CD8-positive, alpha-beta memory T cell (primary cell): Measurements from ENCODE around the gene VKORC1. TPM values are rescaled to one million over a fixed set of nuclear protein-coding genes. Genes with fewer than 3 reads are reported as not detected.

Source experiments
- CTCF ChIA-PET: fragments of 350-600 bp; sonication (Branson Sonifier 250); formaldehyde crosslinking; loops from one replicate; lab custom pipeline; 2021; ENCODE audit warnings: antibody characterized with exemption; lab: Charles Lee
- POLR2A ChIA-PET: fragments of 350-600 bp; sonication (Branson Sonifier 250); formaldehyde crosslinking; loops from one replicate; lab custom pipeline; 2021; ENCODE audit warnings: antibody characterized with exemption; lab: Charles Lee
- DNase-seq, 5 donors: peaks; one replicate each; pipeline versions ENCODE4 v3.0.0 to v3.0.0-alpha.2; 2020 to 2022; ENCODE audit warnings: mixed read lengths in 1 of 5
- H3K27ac ChIP-seq: one replicate; pipeline ENCODE4 v1.7.0; 2013; ENCODE audit warnings: low read depth, mild to moderate bottlenecking, low read length, moderate library complexity
- H3K27me3 ChIP-seq: 2 replicates; pipeline ENCODE4 v1.7.0; 2013; ENCODE audit warnings: low read length, mild to moderate bottlenecking; ENCODE audit not compliant: insufficient read depth, poor library complexity, severe bottlenecking
- H3K36me3 ChIP-seq: 2 replicates; pipeline ENCODE4 v1.7.0; 2013; ENCODE audit warnings: mild to moderate bottlenecking, low read length, moderate library complexity; ENCODE audit not compliant: insufficient read depth
- H3K4me1 ChIP-seq: 2 replicates; pipeline ENCODE4 v1.7.0; 2013; ENCODE audit warnings: mild to moderate bottlenecking, low read length, moderate library complexity; ENCODE audit not compliant: insufficient read depth
- H3K4me3 ChIP-seq: 2 replicates; pipeline ENCODE4 v1.7.0; 2013; ENCODE audit warnings: mild to moderate bottlenecking, low read length
- H3K9me3 ChIP-seq: 2 replicates; pipeline ENCODE4 v1.7.0; 2013; ENCODE audit warnings: mild to moderate bottlenecking, low read length
- H3K27ac Mint-ChIP-seq, 8 donors: one replicate each; pipeline ENCODE4 v1.8.0; 2020 to 2021; ENCODE audit warnings: mixed read lengths in 8 of 8, mild to moderate bottlenecking in 6 of 8, inconsistent platforms in 3 of 8, moderate library complexity in 3 of 8
- H3K27me3 Mint-ChIP-seq, 2 donors: one replicate each; pipeline ENCODE4 v1.8.0; 2020 to 2021; ENCODE audit warnings: mixed read lengths in 2 of 2, mild to moderate bottlenecking in 1 of 2, moderate library complexity in 1 of 2
- H3K36me3 Mint-ChIP-seq, 3 donors: one replicate each; pipeline ENCODE4 v1.8.0; 2020 to 2021; ENCODE audit warnings: mixed read lengths in 3 of 3, inconsistent platforms in 1 of 3, mild to moderate bottlenecking in 1 of 3
- H3K4me1 Mint-ChIP-seq, 3 donors: one replicate each; pipeline ENCODE4 v1.8.0; 2020 to 2021; ENCODE audit warnings: mixed read lengths in 3 of 3, inconsistent platforms in 1 of 3, mild to moderate bottlenecking in 1 of 3
- H3K4me3 Mint-ChIP-seq, 7 donors: one replicate each; pipeline ENCODE4 v1.8.0; 2020 to 2021; ENCODE audit warnings: mixed read lengths in 7 of 7, mild to moderate bottlenecking in 6 of 7, moderate library complexity in 4 of 7, inconsistent platforms in 2 of 7
- H3K9me3 Mint-ChIP-seq, 5 donors: one replicate each; pipeline ENCODE4 v1.8.0; 2020 to 2022; ENCODE audit warnings: mixed read lengths in 5 of 5, mild to moderate bottlenecking in 3 of 5, moderate library complexity in 2 of 5, inconsistent platforms in 1 of 5
- polyA plus RNA-seq: library from polyadenylated mRNA; unstranded; fragments of 300-500 nt; fragmentation: Illumina TruSeq; gene quantifications from one replicate; pipeline ENCODE4 v1.2.3, GENCODE V29; 2021
- total RNA-seq, 2 experiments: library from RNA; stranded (reverse); gene quantifications; one replicate each; pipeline ENCODE4 v1.2.3, GENCODE V29; 2021

The VKORC1 gene
- total and polyA plus RNA-seq, 3 experiments from 2014 or later = 66.0 to 124 (median 74.3) TPM

DNA sequence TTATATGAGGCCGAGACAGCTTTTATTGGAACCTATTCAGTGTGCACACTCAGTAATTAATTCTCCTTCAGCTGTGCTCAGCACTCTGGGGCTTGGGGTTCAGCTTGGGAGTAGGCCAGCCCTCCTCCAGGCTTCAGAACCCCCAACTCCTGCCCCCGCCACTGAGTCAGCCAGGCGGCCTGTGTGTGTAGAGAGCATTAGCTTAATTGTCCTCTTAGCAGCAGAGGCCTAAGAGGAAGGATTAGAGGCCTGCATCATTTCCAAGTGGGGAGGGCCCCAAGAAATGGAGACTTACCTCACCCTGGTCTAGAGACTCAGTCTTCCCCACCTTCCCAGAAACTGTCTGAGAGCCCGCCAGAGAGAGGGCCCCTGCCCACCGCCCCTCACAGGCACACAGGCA lies 6.6 kb downstream of the VKORC1 start:
- ChIA-PET POLR2A (no interaction called here), CTCF (interaction anchor here (0.6 to 1.5 kb wide), 2 partner anchors 134 to 146 kb away, joined by 3 read pairs; no protein-coding TSS in a partner anchor)
- Mint-ChIP-seq H3K4me3 (no peak overlapping the region), H3K4me1 (peaks cover 4 to 15% (median 4%) of the 10 kb centered on the region in 3 donors), H3K36me3 (peaks cover 0 to 55% (median 2%) of the 10 kb centered on the region in 3 donors), H3K9me3 (no peaks in the 10 kb centered on the region), H3K27me3 (no peaks in the 10 kb centered on the region), H3K27ac (peak overlapping the region in 1 of 8 donors; percentile 65)
- peaks cover 10% of the 10 kb centered on the region for H3K36me3 ChIP-seq
- no peaks in the 10 kb centered on the region for H3K27me3 ChIP-seq
- H3K9me3 ChIP-seq = no peaks in the 10 kb centered on the region
- H3K4me1 ChIP-seq = no peaks in the 10 kb centered on the region
- no peak overlapping the region for H3K27ac ChIP-seq
- no peak overlapping the region for H3K4me3 ChIP-seq
- DNase-seq = no peak

DNA sequence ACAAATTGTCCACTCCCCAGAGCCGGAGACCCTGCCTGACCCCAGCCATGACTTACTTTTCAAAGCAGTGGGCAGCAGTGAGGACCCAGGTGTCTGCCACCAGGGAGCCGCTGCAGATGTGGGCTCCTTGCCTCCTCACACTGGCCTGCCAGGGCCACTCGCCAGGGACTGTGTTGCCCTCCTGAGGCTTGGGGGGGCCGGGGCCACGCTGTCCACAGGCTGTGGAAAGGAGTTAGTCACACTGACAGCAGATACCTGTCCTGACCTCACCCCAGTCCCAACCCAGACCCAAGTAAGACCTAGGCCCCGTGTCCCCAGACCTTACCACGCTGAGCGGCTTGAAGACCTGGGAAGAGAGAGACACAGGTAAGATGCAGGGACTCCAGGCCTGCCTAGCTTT lies 7.1 kb downstream of the VKORC1 start:
- Histone ChIP-seq H3K27ac (no peak overlapping the region), H3K4me3 (no peak overlapping the region), H3K36me3 (peaks cover 10% of the 10 kb centered on the region), H3K9me3 (no peaks in the 10 kb centered on the region), H3K4me1 (no peaks in the 10 kb centered on the region), H3K27me3 (no peaks in the 10 kb centered on the region)
- POLR2A ChIA-PET = no interaction called here
- Mint-ChIP-seq H3K27me3 (no peaks in the 10 kb centered on the region), H3K27ac (peak overlapping the region in 1 of 8 donors; percentile 15), H3K36me3 (peaks cover 0 to 58% (median 2%) of the 10 kb centered on the region in 3 donors), H3K9me3 (no peaks in the 10 kb centered on the region), H3K4me1 (peaks cover 2 to 11% (median 2%) of the 10 kb centered on the region in 3 donors), H3K4me3 (no peak overlapping the region)
- DNase-seq = no peak
- CTCF ChIA-PET = interaction anchor here (1.5 kb wide), 1 partner anchor 134 kb away, joined by 3 read pairs; no protein-coding TSS in a partner anchor

DNA sequence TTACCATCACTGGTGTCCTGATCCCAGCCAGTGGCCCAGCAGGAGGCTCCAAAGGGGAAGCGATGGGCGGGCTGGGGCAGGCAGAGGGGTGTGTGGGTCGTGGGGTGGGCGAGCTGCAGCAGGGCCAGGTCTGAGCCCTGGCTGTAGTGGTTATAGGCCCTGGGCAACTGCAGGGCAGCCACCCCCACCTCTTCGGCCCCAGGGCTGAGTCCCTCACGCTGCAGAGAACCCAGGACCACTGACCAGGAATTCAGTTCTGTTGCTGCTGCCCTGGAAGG lies 8.0 kb downstream of the VKORC1 start:
- ChIA-PET CTCF (no interaction called here), POLR2A (no interaction called here)
- no peaks in the 10 kb centered on the region for H3K4me1 ChIP-seq
- Mint-ChIP-seq H3K27ac (no peak overlapping the region), H3K36me3 (peaks cover 0 to 65% (median 2%) of the 10 kb centered on the region in 3 donors), H3K4me1 (peaks cover 3 to 18% (median 6%) of the 10 kb centered on the region in 3 donors), H3K9me3 (no peaks in the 10 kb centered on the region), H3K27me3 (no peaks in the 10 kb centered on the region), H3K4me3 (no peak overlapping the region)
- no peaks in the 10 kb centered on the region for H3K9me3 ChIP-seq
- no peak for DNase-seq
- no peak overlapping the region for H3K27ac ChIP-seq
- H3K36me3 ChIP-seq = peaks cover 10% of the 10 kb centered on the region
- no peak overlapping the region for H3K4me3 ChIP-seq
- no peaks in the 10 kb centered on the region for H3K27me3 ChIP-seq

DNA sequence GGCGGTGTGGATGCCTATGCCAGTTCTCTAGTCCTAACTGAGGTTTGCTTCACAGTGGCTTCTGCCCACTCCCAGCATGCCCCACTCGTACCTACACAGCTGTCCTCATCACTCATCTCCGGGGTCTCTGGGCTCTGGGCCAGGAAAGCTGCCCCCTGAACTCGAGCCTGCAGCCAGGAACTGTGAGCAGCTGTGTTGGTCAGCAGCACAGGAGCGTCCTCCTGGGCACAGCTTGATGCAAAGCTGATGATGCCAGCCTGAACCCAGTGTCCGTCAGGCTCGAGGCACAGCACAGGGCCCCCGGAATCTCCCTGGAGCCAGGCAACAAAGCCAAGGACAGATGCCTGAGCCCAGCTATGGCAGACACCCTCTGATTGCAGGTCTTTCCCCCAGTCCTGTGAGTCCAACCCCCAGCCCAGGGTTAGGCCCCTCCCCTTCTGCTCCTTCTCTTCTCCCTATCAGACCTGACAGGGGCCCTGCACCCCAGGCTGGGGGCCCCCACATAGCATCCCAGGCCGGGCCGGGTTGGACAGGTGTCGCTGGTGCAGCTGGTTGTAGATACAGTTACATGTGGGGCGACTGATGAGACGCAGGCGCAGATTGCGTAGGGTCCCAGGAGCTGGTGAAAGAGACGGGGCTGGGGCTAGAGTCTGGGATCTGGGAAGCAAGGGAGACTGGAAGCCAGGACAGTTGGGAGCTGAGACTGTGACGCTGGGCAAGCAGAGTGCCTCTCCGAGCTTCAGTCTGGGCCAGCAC lies 8.5 kb downstream of the VKORC1 start:
- H3K36me3 ChIP-seq = peaks cover 9% of the 10 kb centered on the region
- no peak overlapping the region for H3K4me3 Mint-ChIP-seq
- no peak overlapping the region for H3K27ac ChIP-seq
- H3K9me3 Mint-ChIP-seq = no peaks in the 10 kb centered on the region
- no peaks in the 10 kb centered on the region for H3K27me3 ChIP-seq
- no peaks in the 10 kb centered on the region for H3K9me3 ChIP-seq
- no peak overlapping the region for H3K4me3 ChIP-seq
- peak in 1 of 5 donors; percentile 43 for DNase-seq
- H3K27me3 Mint-ChIP-seq = no peaks in the 10 kb centered on the region
- no peaks in the 10 kb centered on the region for H3K4me1 ChIP-seq
- ChIA-PET CTCF (no interaction called here), POLR2A (no interaction called here)
- peaks cover 0 to 63% (median 2%) of the 10 kb centered on the region in 3 donors for H3K36me3 Mint-ChIP-seq
- H3K4me1 Mint-ChIP-seq = peaks cover 3 to 18% (median 6%) of the 10 kb centered on the region in 3 donors
- peak overlapping the region in 4 of 8 donors; percentile 2 to 88 (median 50) for H3K27ac Mint-ChIP-seq

DNA sequence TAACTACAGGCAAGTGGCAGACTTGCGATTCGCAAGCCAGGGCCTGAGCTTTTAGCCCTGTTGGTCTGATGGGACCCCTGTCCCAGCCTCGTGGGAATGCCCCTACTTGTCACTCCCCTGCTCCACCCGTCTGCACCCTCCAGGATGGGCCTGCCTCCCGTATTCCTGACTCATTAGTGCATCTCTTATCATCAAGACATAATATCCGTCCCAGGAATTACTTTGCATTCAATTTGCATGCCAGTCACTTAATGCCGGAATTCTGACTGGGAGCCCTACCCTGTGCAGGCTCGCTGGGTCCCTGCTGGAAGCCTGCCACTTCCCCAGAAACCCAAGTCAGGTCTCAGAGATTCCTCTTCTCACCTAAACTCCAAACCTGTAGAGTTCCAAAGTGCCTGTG lies 9.2 kb downstream of the VKORC1 start:
- Mint-ChIP-seq H3K27ac (peak overlapping the region in 3 of 8 donors; percentile 9 to 69 (median 60)), H3K9me3 (no peaks in the 10 kb centered on the region), H3K4me1 (peaks cover 3 to 24% (median 6%) of the 10 kb centered on the region in 3 donors), H3K4me3 (no peak overlapping the region), H3K27me3 (no peaks in the 10 kb centered on the region), H3K36me3 (peaks cover 0 to 63% (median 2%) of the 10 kb centered on the region in 3 donors)
- Histone ChIP-seq H3K36me3 (peaks cover 2% of the 10 kb centered on the region), H3K27ac (no peak overlapping the region), H3K4me3 (no peak overlapping the region), H3K9me3 (no peaks in the 10 kb centered on the region), H3K27me3 (no peaks in the 10 kb centered on the region), H3K4me1 (no peaks in the 10 kb centered on the region)
- CTCF ChIA-PET = no interaction called here
- DNase-seq = peak in 1 of 5 donors; percentile 30
- POLR2A ChIA-PET = no interaction called here

DNA sequence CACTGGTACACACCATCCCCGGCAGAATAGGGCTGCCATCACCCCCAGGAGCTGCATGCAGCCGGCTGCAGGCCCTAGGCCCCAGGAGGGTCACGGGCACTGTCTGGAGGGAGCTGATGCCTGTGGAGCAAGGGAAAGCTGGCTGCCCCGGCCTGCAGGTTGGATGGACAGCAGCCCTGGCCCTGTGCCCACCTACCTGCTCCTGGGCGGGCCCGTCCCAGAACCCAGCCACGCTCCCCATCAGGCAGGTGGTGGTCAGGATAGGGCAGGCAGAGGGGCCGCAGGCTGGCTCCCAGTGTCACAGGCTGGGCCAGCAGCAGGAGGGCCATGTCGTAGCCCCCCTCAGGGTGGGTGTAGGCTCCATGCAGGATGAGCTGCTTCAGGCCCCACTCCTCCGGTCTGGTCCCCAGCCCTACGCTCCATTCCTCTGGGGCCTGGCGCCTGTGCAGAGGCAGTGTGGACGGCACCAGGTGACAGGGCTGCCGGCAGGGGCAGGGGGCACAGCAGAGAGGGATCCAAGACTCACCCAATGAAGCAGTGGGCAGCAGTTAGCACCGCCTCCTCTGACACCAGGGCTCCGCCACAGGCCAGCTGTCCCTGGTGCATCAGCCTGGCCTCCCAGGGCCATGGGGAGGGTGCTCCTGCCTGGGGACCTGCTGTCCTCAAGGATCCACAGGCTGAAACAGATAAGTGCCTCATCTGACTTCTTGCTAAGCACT lies 9.9 kb downstream of the VKORC1 start:
- Mint-ChIP-seq H3K9me3 (no peaks in the 10 kb centered on the region), H3K4me3 (no peak overlapping the region), H3K27ac (peak overlapping the region in 1 of 8 donors; percentile 9), H3K27me3 (no peaks in the 10 kb centered on the region), H3K4me1 (peaks cover 3 to 24% (median 6%) of the 10 kb centered on the region in 3 donors), H3K36me3 (peaks cover 0 to 66% (median 2%) of the 10 kb centered on the region in 3 donors)
- H3K27ac ChIP-seq = no peak overlapping the region
- no peaks in the 10 kb centered on the region for H3K9me3 ChIP-seq
- H3K4me1 ChIP-seq = no peaks in the 10 kb centered on the region
- CTCF ChIA-PET = interaction anchor here (1.5 kb wide), 1 partner anchor 16 kb away, joined by 3 read pairs; no protein-coding TSS in a partner anchor
- no peaks in the 10 kb centered on the region for H3K36me3 ChIP-seq
- H3K27me3 ChIP-seq = no peaks in the 10 kb centered on the region
- H3K4me3 ChIP-seq = no peak overlapping the region
- POLR2A ChIA-PET = no interaction called here
- DNase-seq = peak in 1 of 5 donors; percentile 43

DNA sequence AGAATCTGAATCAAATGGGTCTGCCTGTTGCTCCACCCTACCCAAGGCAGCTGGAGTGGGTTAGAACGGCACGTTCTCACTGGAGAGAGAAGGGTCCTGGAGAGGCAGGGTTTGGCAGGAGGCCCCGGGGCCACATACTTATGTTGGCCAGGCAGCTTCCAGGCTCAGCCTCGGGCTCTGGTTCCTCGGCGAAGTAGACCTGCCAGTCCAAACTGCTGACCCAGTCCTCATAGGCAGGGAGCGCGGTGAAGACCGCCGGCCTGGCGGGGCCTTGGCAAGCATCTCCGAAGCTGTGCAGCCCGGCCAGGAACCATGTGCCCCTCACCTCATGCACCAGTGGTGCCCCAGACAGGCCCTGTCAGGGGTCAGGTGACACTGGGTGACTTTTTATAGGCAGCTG lies 10.6 kb downstream of the VKORC1 start:
- ChIA-PET CTCF (interaction anchor here (1.5 kb wide), 1 partner anchor 17 kb away, joined by 3 read pairs; no protein-coding TSS in a partner anchor), POLR2A (no interaction called here)
- peak in 1 of 5 donors; percentile 33 for DNase-seq
- Histone ChIP-seq H3K36me3 (peaks cover 4% of the 10 kb centered on the region), H3K4me3 (no peak overlapping the region), H3K27ac (no peak overlapping the region), H3K9me3 (no peaks in the 10 kb centered on the region), H3K27me3 (no peaks in the 10 kb centered on the region), H3K4me1 (no peaks in the 10 kb centered on the region)
- Mint-ChIP-seq H3K4me3 (no peak overlapping the region), H3K4me1 (peaks cover 3 to 29% (median 6%) of the 10 kb centered on the region in 3 donors), H3K27ac (peak overlapping the region in 1 of 8 donors; percentile 50), H3K36me3 (peaks cover 0 to 67% (median 4%) of the 10 kb centered on the region in 3 donors), H3K27me3 (no peaks in the 10 kb centered on the region), H3K9me3 (no peaks in the 10 kb centered on the region)

DNA sequence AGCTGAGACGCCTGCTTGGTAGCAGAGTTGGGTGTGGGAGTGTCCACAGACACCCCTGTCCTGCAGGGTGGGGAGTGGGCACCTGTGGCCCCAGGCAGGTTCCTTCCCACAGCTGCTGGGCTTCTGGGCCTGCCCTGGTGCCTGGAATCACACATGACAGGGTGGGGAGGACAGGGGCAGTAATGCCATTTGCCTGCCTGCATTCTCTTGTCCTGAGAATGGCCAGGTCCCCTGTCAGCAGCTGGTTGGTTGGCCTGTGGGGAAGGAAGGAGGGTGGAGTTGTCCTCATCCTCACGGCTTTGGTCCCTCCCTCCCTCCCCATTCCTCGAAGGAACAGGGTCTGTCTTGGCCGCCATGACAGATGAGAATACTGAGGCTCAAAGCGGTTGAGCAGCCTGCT lies 11.0 kb downstream of the VKORC1 start:
- no peak for DNase-seq
- peaks cover 8% of the 10 kb centered on the region for H3K36me3 ChIP-seq
- H3K36me3 Mint-ChIP-seq = peaks cover 0 to 68% (median 4%) of the 10 kb centered on the region in 3 donors
- H3K4me3 Mint-ChIP-seq = no peak overlapping the region
- H3K9me3 Mint-ChIP-seq = no peaks in the 10 kb centered on the region
- H3K27ac Mint-ChIP-seq = peak overlapping the region in 2 of 8 donors; percentile 17 to 76
- ChIA-PET POLR2A (no interaction called here), CTCF (interaction anchor here (1.5 kb wide), 1 partner anchor 17 kb away, joined by 3 read pairs; no protein-coding TSS in a partner anchor)
- H3K27ac ChIP-seq = no peak overlapping the region
- H3K4me1 ChIP-seq = no peaks in the 10 kb centered on the region
- H3K27me3 ChIP-seq = no peaks in the 10 kb centered on the region
- no peaks in the 10 kb centered on the region for H3K9me3 ChIP-seq
- no peaks in the 10 kb centered on the region for H3K27me3 Mint-ChIP-seq
- peaks cover 3 to 34% (median 6%) of the 10 kb centered on the region in 3 donors for H3K4me1 Mint-ChIP-seq
- no peak overlapping the region for H3K4me3 ChIP-seq
